Psoas muscle (tissue), 8 donors: Measurements from ENCODE around the gene FBXL13. TPM values are rescaled to one million over a fixed set of nuclear protein-coding genes. Genes with fewer than 3 reads are reported as not detected.

Experiments
- ATAC-seq, 4 donors: fragments of 200-7000 bp; cut with Tn5 transposase; one replicate each; pipeline ENCODE4 v1.9.1; 2020; ENCODE audit warnings: moderate library complexity in 3 of 4, mild to moderate bottlenecking in 2 of 4
- DNase-seq, 2 donors: peaks; one replicate each; pipeline ENCODE4 v3.0.0-alpha.2; 2020
- H3K27ac ChIP-seq: fragments of 200-600 bp; one replicate; pipeline ENCODE4 v1.8.0; 2022
- H3K27me3 ChIP-seq, 3 donors: fragments of 200-600 bp in 1 of 3; one replicate each; pipeline versions ENCODE4 v1.6.1 to v1.8.0; 2013 to 2022; ENCODE audit warnings: low read length in 2 of 3, mild to moderate bottlenecking in 2 of 3, moderate library complexity in 1 of 3; ENCODE audit not compliant: insufficient read depth in 3 of 3
- H3K36me3 ChIP-seq, 2 donors: fragments of 200-600 bp in 1 of 2; one replicate each; pipeline versions ENCODE4 v1.6.1 to v1.8.0; 2013 to 2022; ENCODE audit warnings: low read depth in 1 of 2, mild to moderate bottlenecking in 1 of 2, moderate library complexity in 1 of 2; ENCODE audit not compliant: insufficient read depth in 1 of 2
- H3K4me1 ChIP-seq: fragments of 200-600 bp; one replicate; pipeline ENCODE4 v1.8.0; 2022
- H3K4me3 ChIP-seq: fragments of 200-600 bp; one replicate; pipeline ENCODE4 v1.8.0; 2022; ENCODE audit warnings: mild to moderate bottlenecking
- H3K9me3 ChIP-seq: fragments of 200-600 bp; one replicate; pipeline ENCODE4 v1.8.0; 2022
- CTCF ChIP-seq: fragments of 200-600 bp; IDR thresholded peaks from one replicate; pipeline ENCODE4 v1.8.0; 2022; ENCODE audit warnings: antibody characterized with exemption
- WGBS, 3 donors: extraction: QIAGEN DNeasy Blood & Tissue Kit; methylation state at CpG; one replicate each; pipeline versions ENCODE4 v1.1.6 to v1.1.7; 2013; 5-methylcytosine and 5-hydroxymethylcytosine counted together
- intact Hi-C, 2 donors: fragments of 100-400 bp; cut with DNase I; formaldehyde crosslinking; loops; one replicate each; pipeline versions ENCODE4 v1.11.0 to v1.14.2; 2022
- polyA plus RNA-seq, 3 donors: library from polyadenylated mRNA; stranded (reverse); fragments of 200-250 nt; gene quantifications; one replicate each; pipeline ENCODE4 v1.2.3, GENCODE V29; 2013
- total RNA-seq, 4 donors: library from RNA; stranded (reverse); fragmentation: NEBNext Ultra II Directional in 2 of 4; extraction: Animal tissue kit (Norgen Biotek cat#: 25700) in 2 of 4; gene quantifications; one replicate each; pipeline versions ENCODE4 v1.2.1 to v1.2.4, GENCODE V29; 2021 to 2023
- donor health status: healthy with polysubstance abuse.
- donor health status: DM: no; HTN: no; CAD: no; lungs with moderate emphysema.
- donor health status: Bipolar disorder and iron deficiency.
- donor health status: healthy.
- donor health status: DM: yes; HTN: yes; CAD: no.
- donor health status: DM: no; HTN: no; CAD: no.
- donor health status: DM: no; HTN: no; CAD: no.
- donor health status: DM: yes; HTN: yes; CAD: no.

The FBXL13 gene
- total and polyA plus RNA-seq, 7 donors: 0.13 to 0.52 (median 0.28) TPM; not detected in 1

GRCh38 chr7:102837802-102838201 lies 236.8 kb downstream of the FBXL13 start:
- TF ChIP-seq CTCF: no peak
- no peak for ATAC-seq
- 60 to 80% (median 65%) methylated on average over 3 of the region's 3 CpGs for WGBS, 3 donors

GRCh38 chr7:102836977-102837376 lies 237.6 kb downstream of the FBXL13 start:
- Histone ChIP-seq H3K4me1 (peaks cover 18% of the 10 kb centered on the region), H3K36me3 (no peaks in the 10 kb centered on the region), H3K9me3 (no peaks in the 10 kb centered on the region), H3K27me3 (no peaks in the 10 kb centered on the region), H3K27ac (peak overlapping the region; percentile 56), H3K4me3 (no peak overlapping the region)
- WGBS, 3 donors: 67 to 74% (median 74%) methylated on average over 1 of the region's 1 CpG
- DNase-seq: no peak
- peak; percentile 55 to 72 (median 58) for ATAC-seq
- intact Hi-C loops: no loop called here
- TF ChIP-seq CTCF: no peak

More at GRCh38 chr7:102837802-102838201, 236.8 kb downstream of the FBXL13 start:
- Histone ChIP-seq H3K4me3 (no peak overlapping the region), H3K27me3 (no peaks in the 10 kb centered on the region), H3K36me3 (no peaks in the 10 kb centered on the region), H3K27ac (no peak overlapping the region), H3K4me1 (peaks cover 18% of the 10 kb centered on the region), H3K9me3 (no peaks in the 10 kb centered on the region)
- DNase-seq: no peak
- intact Hi-C loops: no loop called here

- intact Hi-C loops: no loop called here
- Histone ChIP-seq H3K36me3 (no peaks in the 10 kb centered on the region), H3K9me3 (no peaks in the 10 kb centered on the region), H3K27me3 (no peaks in the 10 kb centered on the region), H3K4me3 (no peak overlapping the region), H3K27ac (peak overlapping the region; percentile 56), H3K4me1 (peaks cover 18% of the 10 kb centered on the region)
- TF ChIP-seq CTCF: no peak
- 43 to 61% (median 44%) methylated on average over 6 of the region's 6 CpGs for WGBS, 3 donors
- DNase-seq: no peak
- peak; percentile 91 to 98 (median 95) for ATAC-seq
Measured at GRCh38 chr7:102836191-102836919, 238.2 kb downstream of the FBXL13 start.

GRCh38 chr7:102834999-102835398 lies 239.6 kb downstream of the FBXL13 start:
- Histone ChIP-seq H3K4me3 (no peak overlapping the region), H3K36me3 (peaks cover 0 to under 1% of the 10 kb centered on the region in 2 donors), H3K4me1 (peaks cover 18% of the 10 kb centered on the region), H3K9me3 (no peaks in the 10 kb centered on the region), H3K27ac (no peak overlapping the region), H3K27me3 (no peaks in the 10 kb centered on the region)
- no peak for TF ChIP-seq CTCF
- intact Hi-C loops: no loop called here
- WGBS, 3 donors: 53 to 90% (median 53%) methylated on average over 1 of the region's 1 CpG
- DNase-seq: no peak
- no peak for ATAC-seq

- WGBS, 3 donors: 94 to 98% (median 95%) methylated on average over 1 of the region's 1 CpG
- intact Hi-C loops: no loop called here
- Histone ChIP-seq H3K27me3 (no peaks in the 10 kb centered on the region), H3K4me3 (no peak overlapping the region), H3K9me3 (no peaks in the 10 kb centered on the region), H3K36me3 (peaks cover 0 to 6% of the 10 kb centered on the region in 2 donors), H3K27ac (no peak overlapping the region), H3K4me1 (peaks cover 18% of the 10 kb centered on the region)
- ATAC-seq (no peak), DNase-seq (no peak)
- no peak for TF ChIP-seq CTCF
Measured at GRCh38 chr7:102834466-102834865, 240.1 kb downstream of the FBXL13 start.
